Spleen (tissue), 11 donors: ENCODE data around the gene ITSN1. TPM values are rescaled to one million over a fixed set of nuclear protein-coding genes. Genes with fewer than 3 reads are reported as not detected.
A peak's percentile ranks its signal among the peaks of the same experiment; 100 is the strongest.

Source experiments
- DNase-seq: peaks from one replicate; pipeline ENCODE4 v3.0.0-alpha.2; 2020
- H3K27ac ChIP-seq, 8 donors: fragments of 200-600 bp; sonication (generic) in 7 of 8; 1 replicate in 4 of 8; 2 replicates in 4 of 8; pipeline versions ENCODE4 v1.5.0 to v1.8.0; 2016 to 2021; ENCODE audit warnings: inconsistent platforms in 4 of 8, mild to moderate bottlenecking in 4 of 8, moderate library complexity in 1 of 8
- H3K27me3 ChIP-seq, 7 donors: fragments of 200-600 bp; sonication (generic) in 6 of 7; replicated peaks in 1 of 7; 1 replicate in 4 of 7; 2 replicates in 3 of 7; pipeline versions ENCODE4 v1.5.0 to v1.8.0; 2016 to 2021; ENCODE audit warnings: inconsistent platforms in 3 of 7, mild to moderate bottlenecking in 1 of 7
- H3K36me3 ChIP-seq, 6 donors: fragments of 200-600 bp; sonication (generic) in 5 of 6; 1 replicate in 4 of 6; 2 replicates in 2 of 6; pipeline versions ENCODE4 v1.5.0 to v1.8.0; 2016 to 2021; ENCODE audit warnings: inconsistent platforms in 2 of 6
- H3K4me1 ChIP-seq, 6 donors: fragments of 200-600 bp; sonication (generic) in 5 of 6; 1 replicate in 3 of 6; 2 replicates in 3 of 6; pipeline versions ENCODE4 v1.5.0 to v1.8.0; 2016 to 2021; ENCODE audit warnings: inconsistent platforms in 3 of 6
- H3K4me3 ChIP-seq, 8 donors: fragments of 200-600 bp; sonication (generic) in 7 of 8; 1 replicate in 4 of 8; 2 replicates in 4 of 8; pipeline versions ENCODE4 v1.5.0 to v1.8.0; 2016 to 2021; ENCODE audit warnings: inconsistent platforms in 4 of 8, mild to moderate bottlenecking in 4 of 8, moderate library complexity in 2 of 8
- H3K9me3 ChIP-seq, 8 donors: fragments of 200-600 bp; sonication (generic) in 7 of 8; 1 replicate in 4 of 8; 2 replicates in 4 of 8; pipeline versions ENCODE4 v1.5.0 to v1.8.0; 2016 to 2021; ENCODE audit warnings: inconsistent platforms in 4 of 8
- POLR2A ChIP-seq, 3 donors: fragments of 450-650 bp; IDR thresholded peaks; one replicate each; pipeline ENCODE4 v1.5.1; 2017; ENCODE audit warnings: antibody characterized with exemption in 3 of 3, mild to moderate bottlenecking in 1 of 3
- POLR2AphosphoS5 ChIP-seq, 3 donors: sonication (generic); formaldehyde crosslinking; IDR thresholded peaks; one replicate each; pipeline ENCODE4 v1.5.1; 2017; ENCODE audit warnings: antibody characterized with exemption in 3 of 3
- WGBS, 5 donors: extraction: QIAGEN DNeasy Blood & Tissue Kit in 3 of 5; methylation state at CpG; one replicate each; pipeline versions ENCODE4 v1.1.5 to v1.1.7; 2013 to 2018; 5-methylcytosine and 5-hydroxymethylcytosine counted together
- intact Hi-C: fragments of 100-400 bp; cut with DNase I; formaldehyde crosslinking; loops from one replicate; pipeline ENCODE4 v1.15.0; 2023; ENCODE audit warnings: low total_unique reads
- polyA plus RNA-seq, 3 donors: library from polyadenylated mRNA; stranded (reverse); fragments of 200-250 nt; gene quantifications; one replicate each; pipeline ENCODE4 v1.2.1, GENCODE V29; 2013
- total RNA-seq, 7 donors: library from RNA; depleted of rRNA in 3 of 7; stranded (reverse); fragments of >200 nt in 3 of 7; fragmentation: NEBNext Ultra II Directional in 4 of 7; extraction: Animal tissue kit (Norgen Biotek cat#: 25700) in 4 of 7; gene quantifications; one replicate each; pipeline versions ENCODE4 v1.1.0 to v1.2.1, GENCODE V29; 2016 to 2021
- TF ChIP-seq, protein P1 (sequence below), 11 experiments: fragments of 200-600 bp in 7 of 11; fragments of 450-650 bp in 4 of 11; sonication (generic) in 4 of 11; IDR thresholded peaks in 8 of 11; conservative IDR thresholded peaks in 3 of 11; 1 replicate in 7 of 11; 2 replicates in 4 of 11; pipeline versions ENCODE4 v1.4.0 to v1.8.0; 2016 to 2021; ENCODE audit warnings: antibody characterized with exemption in 11 of 11, inconsistent platforms in 4 of 11, mild to moderate bottlenecking in 1 of 11
- donor health status: healthy with polysubstance abuse.
- donor health status: DM: no; HTN: no; CAD: no; lungs with moderate emphysema.
- donor health status: DM: no; HTN: no; CAD: no.
- donor health status: Bipolar disorder and iron deficiency.
- donor health status: healthy.
- donor health status: DM: no; HTN: no; CAD: no.
- donor health status: DM: yes; HTN: yes; CAD: no.

ITSN1 gene
- total and polyA plus RNA-seq, 10 donors: 4.1 to 89.0 (median 42.6) TPM

DNA sequence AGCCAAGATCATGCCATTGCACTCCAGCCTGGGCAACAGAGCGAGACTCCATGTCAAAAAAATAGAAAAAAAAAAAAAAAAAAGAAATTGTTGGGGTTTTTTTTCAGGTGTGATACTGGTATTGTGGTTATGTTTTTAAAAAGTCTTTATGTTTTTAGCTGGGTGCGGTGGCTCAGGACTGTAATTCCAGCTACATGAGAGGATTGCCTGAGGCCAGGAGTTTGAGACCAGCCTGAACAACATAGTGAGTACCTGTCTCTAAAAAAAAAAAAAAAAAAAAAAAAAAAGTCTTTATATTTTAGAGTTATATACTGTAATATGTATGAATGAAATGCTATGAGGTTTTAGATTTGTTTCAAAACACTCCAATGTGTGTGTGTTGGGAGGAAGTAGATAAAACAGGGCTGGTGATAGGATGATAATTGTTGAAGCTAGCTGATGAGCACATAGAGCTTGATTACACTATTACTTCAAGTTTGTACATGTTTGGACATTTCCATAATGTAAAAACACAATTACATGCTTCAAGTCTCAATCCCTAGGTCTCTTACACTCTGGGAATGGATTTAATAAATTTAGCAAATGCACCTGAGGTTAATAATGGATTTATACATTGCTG, 303.5 kb downstream of the ITSN1 start:
- TF ChIP-seq, protein P1, sequence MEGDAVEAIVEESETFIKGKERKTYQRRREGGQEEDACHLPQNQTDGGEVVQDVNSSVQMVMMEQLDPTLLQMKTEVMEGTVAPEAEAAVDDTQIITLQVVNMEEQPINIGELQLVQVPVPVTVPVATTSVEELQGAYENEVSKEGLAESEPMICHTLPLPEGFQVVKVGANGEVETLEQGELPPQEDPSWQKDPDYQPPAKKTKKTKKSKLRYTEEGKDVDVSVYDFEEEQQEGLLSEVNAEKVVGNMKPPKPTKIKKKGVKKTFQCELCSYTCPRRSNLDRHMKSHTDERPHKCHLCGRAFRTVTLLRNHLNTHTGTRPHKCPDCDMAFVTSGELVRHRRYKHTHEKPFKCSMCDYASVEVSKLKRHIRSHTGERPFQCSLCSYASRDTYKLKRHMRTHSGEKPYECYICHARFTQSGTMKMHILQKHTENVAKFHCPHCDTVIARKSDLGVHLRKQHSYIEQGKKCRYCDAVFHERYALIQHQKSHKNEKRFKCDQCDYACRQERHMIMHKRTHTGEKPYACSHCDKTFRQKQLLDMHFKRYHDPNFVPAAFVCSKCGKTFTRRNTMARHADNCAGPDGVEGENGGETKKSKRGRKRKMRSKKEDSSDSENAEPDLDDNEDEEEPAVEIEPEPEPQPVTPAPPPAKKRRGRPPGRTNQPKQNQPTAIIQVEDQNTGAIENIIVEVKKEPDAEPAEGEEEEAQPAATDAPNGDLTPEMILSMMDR (IDR thresholded peaks at IDR 0.05 in 8 of 11, conservative IDR thresholded peaks at IDR 0.05 in 3 of 11): no peak
- TF ChIP-seq POLR2AphosphoS5 (IDR thresholded peaks at IDR 0.05) (no peak), POLR2A (IDR thresholded peaks at IDR 0.05) (no peak)
- peaks cover 10 to 51% (median 31%) of the 10 kb centered on the region in 6 donors for H3K4me1 ChIP-seq
- intact Hi-C loops: no loop called here
- peak overlapping the region in 2 of 8 donors; percentile 0 to 3 for H3K27ac ChIP-seq
- no peaks in the 10 kb centered on the region for H3K9me3 ChIP-seq
- no peak overlapping the region for H3K4me3 ChIP-seq
- no peaks in the 10 kb centered on the region for H3K36me3 ChIP-seq
- H3K27me3 ChIP-seq: no peaks in the 10 kb centered on the region
- 82 to 94% (median 91%) methylated on average over 2 of the region's 2 CpGs for WGBS, 5 donors
- DNase-seq: no peak

DNA sequence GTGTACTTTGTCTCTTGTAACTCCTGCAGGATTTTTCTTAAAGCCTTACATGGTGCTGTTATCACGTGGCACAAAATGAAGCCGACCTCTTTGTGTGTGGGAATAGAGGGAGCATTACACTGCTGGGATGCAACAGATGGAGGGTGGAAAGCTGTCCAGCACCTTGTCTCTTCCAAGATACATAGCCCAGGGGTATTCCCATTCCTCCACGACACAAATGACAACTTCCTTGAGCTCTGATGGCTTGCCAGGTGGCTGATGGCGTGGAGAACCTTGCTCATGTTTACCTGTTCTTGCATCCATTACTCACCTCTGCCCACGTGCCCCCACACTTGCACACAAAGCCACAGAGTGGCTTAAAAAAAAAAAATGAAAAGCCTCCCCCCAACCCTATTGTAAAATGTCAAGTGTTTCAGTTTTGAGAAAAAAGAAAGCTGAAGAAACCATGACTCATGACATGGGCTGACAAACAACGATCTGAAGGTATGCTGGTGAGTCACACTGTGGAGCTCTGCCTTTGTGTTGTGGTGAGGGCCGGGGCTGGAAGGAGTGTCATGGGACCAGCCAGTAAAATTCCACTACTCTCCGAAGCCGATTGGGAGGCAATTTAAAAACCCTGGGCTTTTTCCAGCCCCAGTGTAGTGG, 305.3 kb downstream of the ITSN1 start:
- Histone ChIP-seq H3K27me3 (no peaks in the 10 kb centered on the region), H3K9me3 (no peaks in the 10 kb centered on the region), H3K4me1 (peaks cover 10 to 66% (median 35%) of the 10 kb centered on the region in 6 donors), H3K27ac (peak overlapping the region; percentile 22 to 92 (median 79)), H3K4me3 (peak overlapping the region in 3 of 8 donors; percentile 10 to 49 (median 10)), H3K36me3 (no peaks in the 10 kb centered on the region)
- TF ChIP-seq POLR2AphosphoS5 (IDR thresholded peaks at IDR 0.05) (peak in 1 of 3 donors; percentile 58), POLR2A (IDR thresholded peaks at IDR 0.05) (no peak)
- TF ChIP-seq, protein P1 (IDR thresholded peaks at IDR 0.05 in 8 of 11, conservative IDR thresholded peaks at IDR 0.05 in 3 of 11): no peak
- no peak for DNase-seq
- WGBS, 5 donors: 37 to 46% (median 44%) methylated on average over 9 of the region's 9 CpGs
- intact Hi-C loops: no loop called here

DNA sequence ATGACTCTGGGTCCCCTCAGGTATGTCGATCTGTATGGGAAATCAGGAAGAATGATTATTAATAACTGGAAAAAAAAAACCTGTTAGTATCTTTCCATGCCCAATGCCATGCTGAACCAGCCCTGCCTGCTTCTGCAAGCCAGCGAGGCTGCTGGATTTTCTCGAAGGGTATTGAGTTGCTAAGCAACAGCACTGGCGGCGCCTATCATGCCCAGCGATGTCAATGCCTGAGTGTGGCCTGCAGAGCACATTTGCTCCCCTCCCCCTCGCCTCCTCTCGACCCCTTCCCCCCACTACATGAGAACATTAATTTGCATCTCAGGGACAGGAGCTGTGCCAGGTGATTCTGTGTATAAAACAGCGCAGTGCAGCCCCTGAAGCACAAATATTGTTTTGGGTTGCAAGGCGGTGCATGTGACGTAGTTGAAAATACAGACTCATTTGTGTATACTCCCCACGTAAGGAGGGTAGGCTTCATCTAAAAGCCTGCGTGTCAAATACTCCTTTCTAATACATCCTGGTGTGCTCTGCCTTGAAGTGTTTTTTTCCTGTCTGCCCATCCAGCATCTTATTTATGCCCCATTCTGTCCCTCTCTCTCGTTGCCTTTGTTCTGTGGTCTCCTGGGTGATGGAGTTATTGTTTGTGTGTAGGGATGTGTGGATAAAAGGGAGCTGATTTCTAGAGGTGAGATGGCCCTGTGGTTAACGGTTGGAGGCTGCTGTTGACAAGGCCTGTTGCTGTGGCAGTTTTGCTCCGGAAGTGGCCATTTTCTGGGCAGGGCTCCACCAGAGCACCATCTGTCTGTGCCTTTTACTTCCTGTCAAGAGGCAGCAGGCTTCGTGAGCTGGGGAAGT, 306.0 kb downstream of the ITSN1 start:
- WGBS, 5 donors: 29 to 41% (median 35%) methylated on average over 17 of the region's 17 CpGs
- peak overlapping the region in 3 of 8 donors; percentile 10 to 49 (median 10) for H3K4me3 ChIP-seq
- no peaks in the 10 kb centered on the region for H3K36me3 ChIP-seq
- intact Hi-C loops: no loop called here
- no peak for TF ChIP-seq POLR2A (IDR thresholded peaks at IDR 0.05)
- TF ChIP-seq POLR2AphosphoS5 (IDR thresholded peaks at IDR 0.05): peak in 2 of 3 donors; percentile 61 to 67
- TF ChIP-seq, protein P1 (IDR thresholded peaks at IDR 0.05 in 8 of 11, conservative IDR thresholded peaks at IDR 0.05 in 3 of 11): no peak
- peak overlapping the region; percentile 22 to 92 (median 79) for H3K27ac ChIP-seq
- H3K27me3 ChIP-seq: no peaks in the 10 kb centered on the region
- no peaks in the 10 kb centered on the region for H3K9me3 ChIP-seq
- peaks cover 10 to 66% (median 35%) of the 10 kb centered on the region in 6 donors for H3K4me1 ChIP-seq
- DNase-seq: peak; percentile 90
